ENCODE results near the gene WDSUB1. TPM values are rescaled to one million over a fixed set of nuclear protein-coding genes. Genes with fewer than 3 reads are reported as not detected.
A peak's percentile ranks its signal among the peaks of the same experiment; 100 is the strongest.

Gene WDSUB1
- total RNA-seq, 1 experiment from 2014 or later: 6.1 TPM

GRCh38 chr2:159225025-159226016, 61.2 kb downstream of the WDSUB1 start:
- DNase-seq (ENCODE audit: low spot score): no peak

GRCh38 chr2:159224061-159224813, 62.3 kb downstream of the WDSUB1 start:
- no peak for DNase-seq (ENCODE audit: low spot score)

- no peak for DNase-seq (ENCODE audit: low spot score)
Measured at GRCh38 chr2:159219394-159219998, 67.0 kb downstream of the WDSUB1 start.

GRCh38 chr2:159218389-159218788, 68.1 kb downstream of the WDSUB1 start:
- no peak for DNase-seq (ENCODE audit: low spot score)

- no peak for DNase-seq (ENCODE audit: low spot score)
Measured at GRCh38 chr2:159217676-159218075, 68.8 kb downstream of the WDSUB1 start.

- DNase-seq (ENCODE audit: low spot score): no peak
Measured at GRCh38 chr2:159215116-159215515, 71.4 kb downstream of the WDSUB1 start.

- no peak for DNase-seq (ENCODE audit: low spot score)
Measured at GRCh38 chr2:159214325-159214865, 72.1 kb downstream of the WDSUB1 start.

- DNase-seq (ENCODE audit: low spot score): no peak
Measured at GRCh38 chr2:159213296-159213695, 73.2 kb downstream of the WDSUB1 start.

- DNase-seq (ENCODE audit: low spot score): no peak
Measured at GRCh38 chr2:159211447-159212396, 74.8 kb downstream of the WDSUB1 start.

GRCh38 chr2:159209341-159210306, 76.9 kb downstream of the WDSUB1 start:
- DNase-seq (ENCODE audit: low spot score): no peak

- no peak for DNase-seq (ENCODE audit: low spot score)
Measured at GRCh38 chr2:159208438-159208837, 78.1 kb downstream of the WDSUB1 start.

GRCh38 chr2:159206736-159207380, 79.6 kb downstream of the WDSUB1 start:
- no peak for DNase-seq (ENCODE audit: low spot score)

GRCh38 chr2:159204381-159205144, 81.9 kb downstream of the WDSUB1 start:
- no peak for DNase-seq (ENCODE audit: low spot score)

- DNase-seq (ENCODE audit: low spot score): peak; percentile 49
Measured at GRCh38 chr2:159202568-159203071, 83.9 kb downstream of the WDSUB1 start.

GRCh38 chr2:159201360-159202063, 85.0 kb downstream of the WDSUB1 start:
- DNase-seq (ENCODE audit: low spot score): no peak

- DNase-seq (ENCODE audit: low spot score): no peak
Measured at GRCh38 chr2:159200498-159200897, 86.0 kb downstream of the WDSUB1 start.

- no peak for DNase-seq (ENCODE audit: low spot score)
Measured at GRCh38 chr2:159199761-159200465, 86.6 kb downstream of the WDSUB1 start.

Measured in H4 (cell line).